K562 (cell line): ENCODE measurements around the gene SLC44A1. TPM values are rescaled to one million over a fixed set of nuclear protein-coding genes. Genes with fewer than 3 reads are reported as not detected.

Experiments used
- ATAC-seq: fragments of 200-7000 bp; cut with Tn5 transposase; 3 replicates; pipeline ENCODE4 v1.9.1; 2020; ENCODE audit warnings: moderate library complexity
- BruUV-seq: library from RNA; stranded (reverse); fragments of 400-500 nt; replicated peaks from 2 replicates; lab custom pipeline; 2021; lab: Mats Ljungman, UMichigan
- CTCF ChIA-PET: fragments of 300-600 bp; formaldehyde crosslinking; extraction: SDS; loops from one replicate; lab custom pipeline; 2021; ENCODE audit warnings: low intra/inter-chr PET ratio; lab: Yijun Ruan, JAX
- POLR2A ChIA-PET: fragments of 300-600, 350-650 bp; sonication (Branson Sonifier 250); formaldehyde crosslinking; extraction: SDS; loops from one replicate; lab custom pipeline; 2021; ENCODE audit warnings: antibody characterized with exemption, inconsistent platforms; lab: Yijun Ruan, JAX
- DNase-seq, 4 experiments: peaks; one replicate each; pipeline versions ENCODE4 v3.0.0 to v3.0.0-alpha.2; 2011 to 2018; ENCODE audit warnings: low spot score in 3 of 4, mixed read lengths in 3 of 4; ENCODE audit errors: extremely low read depth in 1 of 4
- FAIRE-seq: peaks from 2 replicates; lab custom pipeline; 2011; peaks lifted over from hg19 to GRCh38; lab: Jason Lieb, UNC
- H2AFZ ChIP-seq: 2 replicates; pipeline ENCODE4 v1.6.0; 2011; ENCODE audit warnings: low read depth, low read length, control low read depth, inconsistent platforms
- H3K27ac ChIP-seq: fragments of 200-600 bp; 3 replicates; pipeline ENCODE4 v1.8.0; 2011; ENCODE audit warnings: low read depth, mild to moderate bottlenecking, control low read depth, inconsistent platforms, low read length, moderate library complexity, mixed read lengths; ENCODE audit errors: extremely low read depth
- H3K27me3 ChIP-seq, 2 experiments: fragments of 300-600 bp in 1 of 2; 2 replicates in 1 of 2; 3 replicates in 1 of 2; pipeline versions ENCODE4 v1.6.0 to v1.8.0; 2011; ENCODE audit warnings: inconsistent platforms in 2 of 2, low read length in 2 of 2, mild to moderate bottlenecking in 1 of 2, mixed read lengths in 1 of 2, moderate library complexity in 1 of 2; ENCODE audit not compliant: control insufficient read depth in 2 of 2, insufficient read depth in 2 of 2
- H3K36me3 ChIP-seq: fragments of 300-600 bp; 3 replicates; pipeline ENCODE4 v1.8.0; 2011; ENCODE audit warnings: mild to moderate bottlenecking, low read length, inconsistent platforms; ENCODE audit not compliant: control insufficient read depth, insufficient read depth
- H3K4me1 ChIP-seq, 2 experiments: fragments of 200-600 bp in 1 of 2; replicated peaks in 1 of 2; 2 replicates in 1 of 2; 3 replicates in 1 of 2; pipeline versions ENCODE4 v1.5.1 to v1.8.0; 2011; ENCODE audit warnings: inconsistent platforms in 2 of 2, low read length in 2 of 2, mild to moderate bottlenecking in 1 of 2, mixed read lengths in 1 of 2, moderate library complexity in 1 of 2; ENCODE audit not compliant: control insufficient read depth in 2 of 2, insufficient read depth in 2 of 2
- H3K4me2 ChIP-seq: 2 replicates; pipeline ENCODE4 v1.6.1; 2011; ENCODE audit warnings: low read length, control low read depth, inconsistent platforms, mixed read lengths; ENCODE audit not compliant: insufficient read depth
- H3K4me3 ChIP-seq: fragments of 200-600 bp; sonication (generic), shearing (Covaris generic); 2 replicates; pipeline ENCODE4 v1.5.1; 2016; ENCODE audit warnings: control low read depth, inconsistent platforms
- H3K79me2 ChIP-seq: fragments of 200-600 bp; 3 replicates; pipeline ENCODE4 v1.8.0; 2011; ENCODE audit warnings: low read length, inconsistent platforms; ENCODE audit not compliant: control insufficient read depth, insufficient read depth
- H3K9ac ChIP-seq, 2 experiments: 2 replicates each; pipeline versions ENCODE4 v1.6.0 to v1.6.1; 2011; ENCODE audit warnings: low read depth in 2 of 2, low read length in 2 of 2, control low read depth in 1 of 2, inconsistent platforms in 1 of 2, mild to moderate bottlenecking in 1 of 2, mixed read lengths in 1 of 2; ENCODE audit not compliant: insufficient read depth in 1 of 2
- H3K9me1 ChIP-seq: one replicate; pipeline ENCODE4 v1.6.0; 2011; ENCODE audit warnings: inconsistent platforms, mild to moderate bottlenecking, low read length, moderate library complexity; ENCODE audit not compliant: control insufficient read depth, insufficient read depth
- H3K9me3 ChIP-seq: replicated peaks from 2 replicates; pipeline ENCODE4 v1.5.1; 2011; ENCODE audit warnings: low read depth, low read length, inconsistent platforms; ENCODE audit not compliant: control insufficient read depth, insufficient read depth
- H4K20me1 ChIP-seq: replicated peaks from 2 replicates; pipeline ENCODE4 v1.6.1; 2011; ENCODE audit warnings: low read length, inconsistent platforms, mixed read lengths; ENCODE audit not compliant: control insufficient read depth, insufficient read depth
- CHD4 ChIP-seq: fragments of 200-600 bp; sonication (generic); IDR thresholded peaks from 3 replicates; pipeline ENCODE4 v1.6.1; 2012; ENCODE audit warnings: low read depth, mild to moderate bottlenecking, mixed read lengths, low read length, inconsistent platforms; ENCODE audit not compliant: insufficient read depth, insufficient replicate concordance, poor library complexity, severe bottlenecking
- NCOA2 ChIP-seq, 2 experiments: fragments of 450-650 bp; IDR thresholded peaks; 2 replicates each; pipeline ENCODE4 v1.6.1; 2018; ENCODE audit warnings: mild to moderate bottlenecking in 2 of 2, moderate library complexity in 1 of 2; ENCODE audit not compliant: partially characterized antibody in 2 of 2
- PTTG1 ChIP-seq: fragments of 450-650 bp; IDR thresholded peaks from 2 replicates; pipeline ENCODE4 v1.6.1; 2016; ENCODE audit warnings: low read depth, mild to moderate bottlenecking, missing genetic modification characterization, missing compliant biosample characterization
- RBBP5 ChIP-seq: fragments of 200-600 bp; sonication (generic); IDR thresholded peaks from 2 replicates; pipeline ENCODE4 v1.6.1; 2012; ENCODE audit warnings: borderline replicate concordance, mild to moderate bottlenecking, low read length, control low read depth, inconsistent platforms; ENCODE audit not compliant: insufficient read depth, poor library complexity, severe bottlenecking
- SMAD3 ChIP-seq: fragments of 450-650 bp; formaldehyde crosslinking; conservative IDR thresholded peaks from 2 replicates; pipeline ENCODE4 v1.4.0; 2020; ENCODE audit warnings: mild to moderate bottlenecking
- SUPT5H ChIP-seq: fragments of 450-650 bp; IDR thresholded peaks from 2 replicates; pipeline ENCODE4 v1.6.1; 2016
- ZNF12 ChIP-seq: sonication (generic); formaldehyde crosslinking; IDR thresholded peaks from 2 replicates; pipeline ENCODE4 v1.4.0; 2020; ENCODE audit warnings: mild to moderate bottlenecking, missing genetic modification reagents
- ZNF140 ChIP-seq: fragments of 250-450 bp; sonication (Bioruptor Pico); IDR thresholded peaks from 2 replicates; pipeline ENCODE4 v1.8.0; 2021; ENCODE audit warnings: moderate library complexity, mild to moderate bottlenecking, inconsistent platforms
- ZNF23 ChIP-seq: fragments of 250-450 bp; sonication (Bioruptor Pico); IDR thresholded peaks from 2 replicates; pipeline ENCODE4 v1.4.0; 2020; ENCODE audit warnings: mild to moderate bottlenecking
- ZNF324 ChIP-seq: fragments of 250-450 bp; sonication (Bioruptor Pico); IDR thresholded peaks from 2 replicates; pipeline ENCODE4 v1.4.0; 2020; ENCODE audit warnings: mild to moderate bottlenecking
- ZNF77 ChIP-seq: fragments of 250-450 bp; sonication (Bioruptor Pico); IDR thresholded peaks from 2 replicates; pipeline ENCODE4 v1.5.0; 2020
- WGBS: fragments of 100-300 bp; shearing (Covaris generic); methylation state at CpG from one replicate; pipeline ENCODE4 v1.1.6; 2016; ENCODE audit warnings: low coverage, mixed read lengths; ENCODE audit not compliant: insufficient coverage; ENCODE audit errors: missing lambda C conversion rate; 5-methylcytosine and 5-hydroxymethylcytosine counted together
- in situ Hi-C: fragments of 300-500 bp; cut with MboI; formaldehyde crosslinking; loops from 4 replicates; pipeline ENCODE4 v1.15.0; 2018; ENCODE audit warnings: inconsistent platforms, mixed read lengths
- intact Hi-C: fragments of 100-400 bp; cut with micrococcal nuclease; formaldehyde crosslinking; loops from 2 replicates; pipeline ENCODE4 v1.14.2; 2022
- polyA plus RNA-seq, 8 experiments: library from polyadenylated mRNA; depleted of rRNA in 4 of 8; stranded (reverse) in 5 of 8; unstranded in 3 of 8; fragments of >200 nt; fragmentation: Nextera tagmentation in 2 of 8; fragmentation: Illumina TruSeq in 1 of 8; extraction: Ambion mirVana in 2 of 8; extraction: Trizol in 1 of 8; gene quantifications; 2 replicates each; pipeline versions ENCODE4 v1.2.1 to v1.2.3, GENCODE V29; 2011 to 2014; ENCODE audit warnings: inconsistent platforms in 1 of 8, missing spikeins in 1 of 8
- total RNA-seq, 7 experiments: library from RNA; depleted of rRNA in 6 of 7; stranded (reverse); fragments of >200 nt in 6 of 7; fragmentation: Illumina TruSeq in 2 of 7; extraction: Trizol in 2 of 7; gene quantifications; 2 replicates each; pipeline versions ENCODE4 v1.2.1 to v1.2.3, GENCODE V29; 2011 to 2021; ENCODE audit warnings: low replicate concordance in 1 of 7

SLC44A1 gene
- total and polyA plus RNA-seq, 9 of the 15 experiments (the other 6 are each of a cell fraction or from before 2014, with no cell fraction given), result 0.11 to 0.59 (median 0.30) TPM

DNA sequence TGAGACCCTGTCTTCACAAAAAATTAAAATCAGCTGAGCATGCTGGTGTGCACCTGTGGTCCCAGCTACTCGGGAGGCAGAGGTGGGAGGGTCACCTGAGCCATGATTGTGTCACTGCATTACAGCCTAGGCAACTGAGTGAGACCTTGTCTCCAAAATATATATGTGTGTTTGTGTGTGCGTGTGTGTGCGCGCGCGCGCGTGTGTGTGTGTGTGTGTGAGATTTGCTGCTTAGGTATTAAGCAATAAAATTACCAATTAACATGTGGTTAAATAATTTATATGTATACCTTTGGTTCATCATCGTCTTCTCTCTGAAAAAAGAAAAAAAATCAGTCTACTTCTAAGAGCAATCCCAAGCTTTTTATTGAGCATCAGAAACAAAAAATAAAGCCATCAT, 117.4 kb downstream of the SLC44A1 start:
- H3K9me3 ChIP-seq, result no peaks in the 10 kb centered on the region
- ATAC-seq (no peak), FAIRE-seq (no peak), DNase-seq (no peak)
- no peaks in the 10 kb centered on the region for H3K27me3 ChIP-seq
- no peaks in the 10 kb centered on the region for H3K79me2 ChIP-seq
- intact Hi-C loops, result no loop called here
- ChIA-PET CTCF (no interaction called here), POLR2A (no interaction called here)
- no peak overlapping the region for H2AFZ ChIP-seq
- H4K20me1 ChIP-seq, result no peaks in the 10 kb centered on the region
- no peaks in the 10 kb centered on the region for H3K36me3 ChIP-seq
- no peaks in the 10 kb centered on the region for H3K4me1 ChIP-seq
- H3K4me2 ChIP-seq, result no peak overlapping the region
- no TSS peak for BruUV-seq
- H3K4me3 ChIP-seq, result no peak overlapping the region
- H3K27ac ChIP-seq, result no peak overlapping the region
- TF ChIP-seq NCOA2 (IDR thresholded peaks at IDR 0.05; ENCODE audit: partially characterized antibody in 2 of 2), result no peak
- no peak overlapping the region for H3K9ac ChIP-seq
- WGBS, result 46% methylated on average over 9 of the region's 9 CpGs
- no peaks in the 10 kb centered on the region for H3K9me1 ChIP-seq
- in situ Hi-C loops, result no loop called here

DNA sequence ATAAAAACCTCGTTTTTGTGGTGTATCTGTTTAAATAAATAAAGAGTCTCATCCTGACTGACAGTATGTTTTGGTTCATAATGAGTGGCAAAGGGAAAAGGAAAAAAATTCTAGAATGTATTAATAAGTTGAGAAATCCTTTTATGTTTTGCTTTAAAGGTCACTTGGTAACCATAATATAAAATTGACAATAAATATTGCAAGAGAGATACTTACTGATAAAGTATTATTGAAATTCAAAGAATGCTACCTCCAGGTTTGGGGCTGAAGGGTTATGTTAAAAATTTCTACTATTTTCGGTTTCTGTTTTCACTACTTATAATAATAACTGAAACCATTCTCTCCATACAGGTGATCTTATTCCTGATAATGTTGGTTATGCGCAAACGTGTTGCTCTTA, 118.0 kb downstream of the SLC44A1 start:
- ChIA-PET CTCF (interaction anchor here (0.5 kb wide), 1 partner anchor 110 kb away, joined by 3 read pairs; no protein-coding TSS in a partner anchor), POLR2A (no interaction called here)
- H3K9ac ChIP-seq, result no peak overlapping the region
- no peaks in the 10 kb centered on the region for H3K4me1 ChIP-seq
- no peak overlapping the region for H2AFZ ChIP-seq
- H3K79me2 ChIP-seq, result no peaks in the 10 kb centered on the region
- no TSS peak for BruUV-seq
- no peaks in the 10 kb centered on the region for H3K27me3 ChIP-seq
- TF ChIP-seq RBBP5, result no peak
- TF ChIP-seq ZNF140 (CRISPR knock-in tag), result no peak
- no peak for TF ChIP-seq SUPT5H
- TF ChIP-seq ZNF77, result no peak
- no peak for TF ChIP-seq PTTG1 (tag)
- TF ChIP-seq ZNF23 (CRISPR knock-in tag), result no peak
- no peak for TF ChIP-seq SMAD3 (CRISPR knock-in tag)
- TF ChIP-seq ZNF324 (CRISPR knock-in tag), result no peak
- TF ChIP-seq CHD4, result no peak
- TF ChIP-seq ZNF12, result no peak
- no peak overlapping the region for H3K27ac ChIP-seq
- H3K4me2 ChIP-seq, result no peak overlapping the region
- no peaks in the 10 kb centered on the region for H3K9me1 ChIP-seq
- no peaks in the 10 kb centered on the region for H3K9me3 ChIP-seq
- DNase-seq, result no peak
- no peaks in the 10 kb centered on the region for H3K36me3 ChIP-seq
- H4K20me1 ChIP-seq, result no peaks in the 10 kb centered on the region
- FAIRE-seq, result no peak
- ATAC-seq, result no peak
- no peak overlapping the region for H3K4me3 ChIP-seq
- 25% methylated on average over 4 of the region's 4 CpGs for WGBS
- in situ Hi-C loops (no loop called here), intact Hi-C loops (no loop called here)
